ENCODE results near the gene TMA7. TPM values are rescaled to one million over a fixed set of nuclear protein-coding genes. Genes with fewer than 3 reads are reported as not detected.
A peak's percentile ranks its signal among the peaks of the same experiment; 100 is the strongest.

TMA7 gene
- total RNA-seq, 1 donor from 2014 or later, result 268 TPM

GRCh38 chr3:48402907-48403306, 37.1 kb upstream of the TMA7 start:
- Mint-ChIP-seq H3K9me3 (no peaks in the 10 kb centered on the region), H3K4me3 (no peak overlapping the region), H3K27me3 (no peaks in the 10 kb centered on the region), H3K4me1 (ENCODE audit: unreplicated experiment) (peaks cover 5% of the 10 kb centered on the region), H3K36me3 (peaks cover 7% of the 10 kb centered on the region), H3K27ac (peak overlapping the region; percentile 78)
- peak; percentile 44 for DNase-seq (ENCODE audit: extremely low spot score, unreplicated experiment)
- TF ChIP-seq CTCF (conservative IDR thresholded peaks at IDR 0.05), result no peak

- DNase-seq (ENCODE audit: extremely low spot score, unreplicated experiment), result peak; percentile 60
- peak overlapping the region; percentile 78 for H3K27ac Mint-ChIP-seq
- no peak overlapping the region for H3K4me3 Mint-ChIP-seq
- no peaks in the 10 kb centered on the region for H3K9me3 Mint-ChIP-seq
- H3K4me1 Mint-ChIP-seq (ENCODE audit: unreplicated experiment), result peaks cover 5% of the 10 kb centered on the region
- no peak for TF ChIP-seq CTCF (conservative IDR thresholded peaks at IDR 0.05)
- H3K27me3 Mint-ChIP-seq, result no peaks in the 10 kb centered on the region
- peaks cover 12% of the 10 kb centered on the region for H3K36me3 Mint-ChIP-seq
Measured at GRCh38 chr3:48403533-48404439, 36.3 kb upstream of the TMA7 start.

GRCh38 chr3:48404440-48405342, 35.4 kb upstream of the TMA7 start:
- Mint-ChIP-seq H3K27me3 (no peaks in the 10 kb centered on the region), H3K36me3 (peaks cover 12% of the 10 kb centered on the region), H3K4me1 (ENCODE audit: unreplicated experiment) (peaks cover 5% of the 10 kb centered on the region), H3K4me3 (no peak overlapping the region), H3K27ac (no peak overlapping the region), H3K9me3 (no peaks in the 10 kb centered on the region)
- peak; percentile 54 for DNase-seq (ENCODE audit: extremely low spot score, unreplicated experiment)
- TF ChIP-seq CTCF (conservative IDR thresholded peaks at IDR 0.05), result no peak

GRCh38 chr3:48405343-48405881, 34.6 kb upstream of the TMA7 start:
- no peaks in the 10 kb centered on the region for H3K9me3 Mint-ChIP-seq
- H3K4me3 Mint-ChIP-seq, result no peak overlapping the region
- peaks cover 5% of the 10 kb centered on the region for H3K4me1 Mint-ChIP-seq (ENCODE audit: unreplicated experiment)
- DNase-seq (ENCODE audit: extremely low spot score, unreplicated experiment), result peak; percentile 64
- no peak overlapping the region for H3K27ac Mint-ChIP-seq
- no peaks in the 10 kb centered on the region for H3K27me3 Mint-ChIP-seq
- peaks cover 12% of the 10 kb centered on the region for H3K36me3 Mint-ChIP-seq
- TF ChIP-seq CTCF (conservative IDR thresholded peaks at IDR 0.05), result no peak

GRCh38 chr3:48405971-48406370, 34.1 kb upstream of the TMA7 start:
- no peak overlapping the region for H3K4me3 Mint-ChIP-seq
- DNase-seq (ENCODE audit: extremely low spot score, unreplicated experiment), result no peak
- no peaks in the 10 kb centered on the region for H3K9me3 Mint-ChIP-seq
- peaks cover 12% of the 10 kb centered on the region for H3K36me3 Mint-ChIP-seq
- no peak overlapping the region for H3K27ac Mint-ChIP-seq
- H3K27me3 Mint-ChIP-seq, result no peaks in the 10 kb centered on the region
- peaks cover 1% of the 10 kb centered on the region for H3K4me1 Mint-ChIP-seq (ENCODE audit: unreplicated experiment)
- TF ChIP-seq CTCF (conservative IDR thresholded peaks at IDR 0.05), result no peak

Data from type B pancreatic cell (in vitro differentiated cells).